AG10803 (cell line): Measurements from ENCODE around the gene RBMS3.
A peak's percentile ranks its signal among the peaks of the same experiment; 100 is the strongest.

Source experiments
- DNase-seq: peaks from one replicate; pipeline ENCODE4 v3.0.0; 2010; ENCODE audit warnings: low read depth
- H3K4me3 ChIP-seq: 2 replicates; pipeline ENCODE4 v1.5.1; 2011; ENCODE audit warnings: mild to moderate bottlenecking, low read length, control low read depth
- CTCF ChIP-seq: conservative IDR thresholded peaks from 2 replicates; pipeline ENCODE4 v1.5.1; 2011; ENCODE audit warnings: mild to moderate bottlenecking, low read length, control low read depth, inconsistent platforms

The RBMS3 gene

GRCh38 chr3:29242296-29242695 lies 38.6 kb upstream of the RBMS3 start:
- TF ChIP-seq CTCF: no peak
- H3K4me3 ChIP-seq: no peak overlapping the region
- no peak for DNase-seq

DNA sequence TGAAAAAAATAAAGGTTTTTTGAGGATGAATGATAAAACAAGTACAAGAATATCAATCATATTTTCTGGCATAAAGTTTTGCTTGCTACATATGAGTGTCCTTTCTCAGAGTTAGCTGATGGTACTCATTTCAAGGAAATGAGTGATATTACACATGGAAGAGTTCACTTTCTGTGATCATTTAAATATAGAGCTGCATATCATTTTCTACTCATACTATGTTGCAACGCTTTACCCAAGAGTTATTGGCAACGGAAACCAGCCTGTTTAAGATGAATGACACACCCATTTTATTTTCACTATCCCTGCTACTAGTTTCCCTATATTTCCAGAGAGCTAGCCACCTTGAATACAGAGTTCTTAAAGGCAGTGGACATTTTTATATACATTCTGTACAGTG lies 35.4 kb upstream of the RBMS3 start:
- DNase-seq: peak; percentile 11
- H3K4me3 ChIP-seq: no peak overlapping the region
- TF ChIP-seq CTCF: no peak

GRCh38 chr3:29247088-29247745 lies 33.7 kb upstream of the RBMS3 start:
- H3K4me3 ChIP-seq: no peak overlapping the region
- no peak for DNase-seq
- TF ChIP-seq CTCF: no peak

GRCh38 chr3:29249829-29250345 lies 31.0 kb upstream of the RBMS3 start:
- no peak overlapping the region for H3K4me3 ChIP-seq
- no peak for DNase-seq
- TF ChIP-seq CTCF: no peak

- no peak overlapping the region for H3K4me3 ChIP-seq
- no peak for TF ChIP-seq CTCF
- no peak for DNase-seq
Observed at GRCh38 chr3:29255854-29256696, 24.8 kb upstream of the RBMS3 start.

- no peak for DNase-seq
- no peak overlapping the region for H3K4me3 ChIP-seq
- TF ChIP-seq CTCF: no peak
Observed at GRCh38 chr3:29258161-29258560, 22.7 kb upstream of the RBMS3 start.

- DNase-seq: no peak
- no peak for TF ChIP-seq CTCF
- no peak overlapping the region for H3K4me3 ChIP-seq
Observed at GRCh38 chr3:29261119-29261518, 19.8 kb upstream of the RBMS3 start.
